ENCODE measurements around the gene TIMM8A. TPM values are rescaled to one million over a fixed set of nuclear protein-coding genes. Genes with fewer than 3 reads are reported as not detected.
"Not testable (repeated sequence)": the region's sequence is repeated elsewhere in the genome, so short reads cannot be mapped to it uniquely, and the experiment has no call there.

The TIMM8A gene
- total RNA-seq, 1 experiment from 2014 or later, result 8.0 TPM

DNA sequence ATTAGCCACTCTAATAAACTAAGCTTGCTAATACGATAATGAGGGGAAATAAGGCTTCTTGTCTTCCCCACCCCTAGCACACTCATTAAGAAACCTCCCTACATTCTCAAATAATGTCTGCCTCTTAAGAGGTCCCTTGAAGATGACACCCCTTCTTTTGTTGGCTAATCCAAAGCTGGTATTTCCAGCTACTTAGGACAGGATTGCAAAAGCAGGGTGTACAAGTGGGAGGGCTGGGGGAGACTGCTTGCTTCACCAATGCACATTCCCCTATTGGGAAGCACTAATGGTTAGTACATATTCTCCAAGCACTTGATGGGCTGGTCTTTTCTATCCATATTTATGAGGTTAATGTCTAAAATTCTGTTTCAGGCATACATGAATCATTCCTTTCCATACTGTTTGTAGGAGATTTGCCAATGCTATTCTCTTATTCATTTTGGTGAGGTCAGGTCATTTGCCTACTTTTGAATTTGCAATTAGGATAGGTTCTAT is 16.8 kb upstream of the TIMM8A start:
- no peak for DNase-seq (ENCODE audit: low read depth)

DNA sequence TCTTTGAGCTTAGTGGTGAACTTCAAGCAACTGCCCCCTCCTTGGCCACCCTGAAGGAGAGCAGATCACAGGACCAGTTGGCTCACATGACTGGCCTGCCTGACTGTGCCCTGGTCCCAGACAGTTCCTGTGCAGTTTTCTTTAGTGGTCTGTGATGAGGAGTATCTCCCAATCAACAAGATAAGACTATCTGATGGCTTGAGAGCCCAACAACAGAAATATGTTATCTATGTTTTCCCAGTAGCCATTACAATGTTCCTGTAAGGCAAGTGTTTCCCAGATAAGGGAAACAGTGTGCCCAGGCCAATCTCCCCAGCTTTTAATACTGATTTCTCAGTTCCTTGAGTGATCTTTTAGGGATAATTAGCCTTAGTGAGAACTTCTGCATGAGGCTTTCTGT is 14.2 kb upstream of the TIMM8A start:
- in situ Hi-C loops (cut with HindIII; ENCODE audit: low pct_unique_long_range_greater_than_20kb, low sequenced_read_pairs), result no loop called here
- DNase-seq (ENCODE audit: low read depth), result no peak

More for the DNA sequence above, 16.8 kb upstream of the TIMM8A start:
- in situ Hi-C loops (cut with HindIII; ENCODE audit: low pct_unique_long_range_greater_than_20kb, low sequenced_read_pairs), result no loop called here

DNA sequence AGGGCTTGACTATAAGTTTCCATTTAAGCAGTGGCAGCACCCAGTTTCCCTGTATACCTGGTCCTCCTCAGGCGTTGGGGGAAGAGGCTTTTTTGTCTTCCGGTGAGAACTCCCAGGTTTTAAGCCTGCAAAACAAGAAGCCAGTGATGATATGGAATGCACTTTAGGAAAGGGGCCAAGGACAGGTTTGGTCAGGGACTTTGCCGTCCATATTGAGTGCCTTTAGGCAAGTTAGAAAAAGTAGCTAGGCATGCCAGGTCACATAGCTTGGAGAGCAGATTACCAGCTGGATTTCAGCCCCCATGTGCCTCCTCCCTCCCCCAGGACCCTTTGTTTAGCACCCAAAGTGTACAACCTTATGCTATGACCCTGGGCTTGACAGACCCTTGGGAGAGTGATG is 13.6 kb upstream of the TIMM8A start:
- in situ Hi-C loops (cut with HindIII; ENCODE audit: low pct_unique_long_range_greater_than_20kb, low sequenced_read_pairs), result no loop called here
- DNase-seq (ENCODE audit: low read depth), result no peak

DNA sequence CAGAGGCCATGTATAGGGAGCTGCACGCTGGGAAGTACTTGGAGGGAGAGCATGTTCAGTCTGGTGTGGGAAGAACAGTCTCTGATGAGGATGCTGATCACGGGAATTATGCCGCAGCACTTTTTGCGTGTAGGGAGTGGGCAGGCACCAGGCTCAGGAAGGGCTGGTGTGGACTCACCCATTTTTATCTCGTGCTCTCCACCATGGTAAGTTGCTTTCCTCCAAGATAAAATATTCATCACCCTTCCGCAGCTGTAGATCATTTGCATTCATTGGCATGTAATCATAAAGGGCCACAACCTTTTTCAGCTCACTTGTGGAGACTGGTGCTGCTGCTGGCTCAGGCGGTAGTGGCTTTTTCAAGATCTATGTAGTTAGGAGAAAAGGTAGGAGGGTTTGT is 11.8 kb upstream of the TIMM8A start:
- in situ Hi-C loops (cut with HindIII; ENCODE audit: low pct_unique_long_range_greater_than_20kb, low sequenced_read_pairs), result no loop called here
- no peak for DNase-seq (ENCODE audit: low read depth)

DNA sequence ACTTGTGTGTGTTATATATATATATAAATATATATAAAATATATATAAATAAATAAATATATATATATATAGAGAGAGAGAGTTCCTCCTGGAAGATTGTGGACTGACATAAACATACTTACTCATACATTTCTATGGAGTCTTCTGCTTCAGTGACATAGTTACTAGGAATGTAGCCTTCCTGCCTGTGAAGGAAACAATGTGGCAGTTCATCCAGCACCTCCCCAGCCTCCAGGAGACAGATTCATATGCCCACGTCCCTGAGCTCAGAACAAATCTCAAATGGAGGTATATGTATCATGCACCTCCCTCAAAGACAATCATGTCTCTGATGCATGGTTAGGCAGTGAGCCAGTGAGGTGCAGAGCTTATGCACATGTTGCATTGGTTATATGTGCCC is 11.4 kb upstream of the TIMM8A start:
- in situ Hi-C loops (cut with HindIII; ENCODE audit: low pct_unique_long_range_greater_than_20kb, low sequenced_read_pairs), result no loop called here
- DNase-seq (ENCODE audit: low read depth), result no peak

DNA sequence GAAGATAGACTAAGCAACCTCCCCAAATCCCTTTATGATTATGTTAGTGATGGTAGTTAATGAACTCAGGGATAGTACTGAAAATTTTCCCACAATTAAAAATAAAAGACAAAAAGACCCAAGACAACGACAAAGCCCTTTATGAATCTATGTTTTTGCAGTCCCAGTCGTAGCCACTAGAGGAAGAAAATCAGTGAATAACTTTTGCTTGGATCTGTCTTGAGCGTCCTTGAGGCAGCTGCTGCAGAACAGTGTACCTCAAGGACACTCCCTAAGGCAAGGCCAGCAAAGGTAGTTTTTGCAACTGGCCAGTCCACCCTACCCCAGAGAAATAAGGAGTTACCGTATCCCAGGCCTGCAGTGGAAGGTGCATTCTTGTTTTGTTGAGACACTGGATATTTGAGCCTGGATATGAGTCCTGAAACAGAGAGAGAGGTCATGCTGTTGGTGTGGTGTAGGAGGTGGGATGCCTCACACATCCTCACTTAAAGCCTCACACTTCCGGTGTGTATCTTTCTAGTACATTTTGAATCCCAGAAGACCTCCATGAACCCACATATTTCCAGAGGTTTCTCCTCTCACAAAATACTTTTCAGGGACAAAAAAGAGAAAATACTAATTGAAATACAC is 8.7 kb upstream of the TIMM8A start:
- in situ Hi-C loops (cut with HindIII; ENCODE audit: low pct_unique_long_range_greater_than_20kb, low sequenced_read_pairs), result no loop called here
- DNase-seq (ENCODE audit: low read depth), result peak; percentile 15

DNA sequence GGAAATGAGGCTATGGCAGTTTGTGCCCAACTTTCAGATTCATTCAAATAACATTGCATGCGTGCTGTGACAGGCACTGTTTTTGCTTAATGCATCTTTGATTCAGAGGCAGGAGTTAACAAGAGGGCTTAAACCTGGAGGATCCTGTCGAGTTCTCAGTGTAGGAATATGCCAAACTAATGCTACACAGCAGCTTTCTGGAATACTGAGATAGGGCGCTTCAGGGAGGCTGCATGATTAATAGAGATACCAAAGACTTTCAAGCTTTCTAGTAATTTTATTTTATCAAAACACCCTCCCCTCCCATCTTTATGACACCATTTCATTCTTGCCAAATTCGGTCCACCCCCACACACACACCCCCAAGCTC is 636 bp upstream of the TIMM8A start:
- in situ Hi-C loops (cut with HindIII; ENCODE audit: low pct_unique_long_range_greater_than_20kb, low sequenced_read_pairs), result no loop called here
- DNase-seq (ENCODE audit: low read depth), result no peak

DNA sequence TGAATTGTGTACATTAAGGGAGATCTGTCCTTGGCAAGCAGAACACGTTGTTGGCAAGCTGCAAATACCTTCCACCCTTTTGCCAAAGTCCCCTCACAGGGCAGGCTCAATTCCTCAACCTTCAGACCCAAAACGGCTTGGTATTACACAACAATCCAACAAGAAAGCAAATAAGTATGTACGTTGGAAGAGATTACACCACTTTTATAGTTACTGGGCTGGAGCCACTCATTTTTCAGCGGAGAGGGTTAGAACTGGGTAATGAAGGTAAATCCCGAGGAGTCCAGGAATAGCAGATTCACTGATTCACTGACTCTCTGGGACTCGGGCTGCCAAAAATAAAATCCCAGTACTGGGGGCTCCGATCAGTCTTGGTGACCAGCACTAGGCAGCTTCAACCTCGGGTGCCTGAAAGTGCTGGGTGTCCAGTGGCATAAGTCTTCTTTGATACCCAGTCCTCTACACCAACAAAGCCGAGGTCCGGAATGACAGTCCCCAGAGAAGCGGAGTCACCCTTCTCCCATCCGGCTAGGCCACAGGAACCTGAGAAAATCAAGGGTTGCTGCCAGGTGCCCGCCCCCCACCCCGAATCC is 587 bp downstream of the TIMM8A start:
- no peak for DNase-seq (ENCODE audit: low read depth)
- in situ Hi-C loops (cut with HindIII; ENCODE audit: low pct_unique_long_range_greater_than_20kb, low sequenced_read_pairs), result no loop called here

DNA sequence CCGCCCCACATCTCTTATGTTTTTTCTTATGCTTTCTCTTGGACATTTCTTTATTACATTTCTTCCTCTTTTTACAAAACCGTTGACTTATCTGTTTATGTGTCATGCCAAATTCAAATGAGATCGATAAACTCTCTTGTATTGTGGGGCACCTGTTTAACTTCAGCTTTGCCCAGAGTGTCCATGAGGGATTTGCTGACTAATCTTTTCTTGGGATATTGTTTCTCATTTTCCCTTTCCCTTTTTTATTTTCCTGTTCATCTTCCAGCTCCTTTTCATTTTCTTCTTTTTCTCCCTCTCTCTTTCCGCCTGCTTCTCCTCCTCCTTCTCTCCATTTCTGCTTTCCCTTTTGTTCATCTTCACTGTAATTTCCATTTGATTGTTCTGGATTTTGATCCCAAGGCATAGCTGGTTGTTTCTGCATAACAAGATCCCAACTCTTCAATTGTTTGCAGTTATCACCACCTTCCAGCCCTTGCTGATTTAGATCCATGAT is 10.7 kb downstream of the TIMM8A start:
- no peak for DNase-seq (ENCODE audit: low read depth)
- in situ Hi-C loops (cut with HindIII; ENCODE audit: low pct_unique_long_range_greater_than_20kb, low sequenced_read_pairs), result no loop called here

DNA sequence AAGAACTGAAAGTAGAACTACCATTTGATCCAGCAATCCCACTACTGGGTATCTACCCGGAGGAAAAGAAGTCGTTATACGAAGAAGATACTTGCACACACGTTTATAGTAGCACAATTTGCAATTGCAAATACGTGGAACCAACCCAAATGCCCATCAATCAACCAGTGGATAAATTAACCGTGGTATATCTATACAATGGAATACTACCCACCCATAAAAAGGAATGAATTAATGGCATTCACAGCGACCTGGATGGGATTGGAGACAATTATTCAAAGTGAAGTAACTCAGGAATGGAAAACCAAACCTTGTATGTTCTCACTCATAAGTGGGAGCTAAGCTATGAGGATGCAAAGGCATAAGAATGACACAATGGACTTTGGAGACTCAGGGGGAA is 14.2 kb downstream of the TIMM8A start:
- DNase-seq (ENCODE audit: low read depth); in situ Hi-C loops (cut with HindIII; ENCODE audit: low pct_unique_long_range_greater_than_20kb, low sequenced_read_pairs): not testable (repeated sequence)

DNA sequence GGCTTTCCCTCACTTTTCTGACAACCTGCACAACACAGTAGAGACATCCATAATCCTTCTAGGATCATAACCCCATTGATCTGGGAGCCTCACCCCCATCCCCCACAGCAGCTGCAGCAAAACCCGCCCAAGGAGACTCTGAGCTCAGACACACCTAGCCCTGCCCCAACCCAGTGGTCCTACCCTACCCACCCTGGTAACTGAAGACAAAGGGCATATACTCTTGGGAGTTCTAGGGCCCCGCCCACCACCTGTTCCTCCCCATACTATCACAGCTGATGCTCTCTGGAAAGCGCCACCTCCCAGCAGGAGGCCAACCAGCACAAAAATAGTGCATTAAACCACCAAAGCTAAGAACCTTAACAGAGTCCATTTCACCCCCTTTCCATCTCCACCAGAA is 21.9 kb downstream of the TIMM8A start:
- DNase-seq (ENCODE audit: low read depth); in situ Hi-C loops (cut with HindIII; ENCODE audit: low pct_unique_long_range_greater_than_20kb, low sequenced_read_pairs): not testable (repeated sequence)

DNA sequence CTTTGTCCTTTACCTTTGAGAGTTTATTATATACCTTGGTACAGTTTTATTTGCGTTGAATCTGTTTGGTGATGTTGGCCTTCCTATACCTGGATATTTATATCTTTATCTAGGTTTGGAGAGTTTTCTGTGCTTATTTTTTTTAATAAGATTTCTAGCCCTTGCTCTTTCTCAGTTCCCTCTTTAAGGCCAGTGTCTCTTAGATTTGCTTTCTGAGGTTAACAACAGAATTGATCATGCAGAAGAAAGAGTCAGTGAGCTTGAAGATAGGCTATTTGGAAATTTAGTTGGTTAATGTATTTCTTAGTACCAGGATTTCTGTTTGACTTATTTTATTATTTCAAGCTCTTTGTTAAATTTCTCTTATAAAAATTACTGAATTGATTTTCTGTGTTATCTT is 44.8 kb downstream of the TIMM8A start:
- no peak for DNase-seq (ENCODE audit: low read depth)
- in situ Hi-C loops (cut with HindIII; ENCODE audit: low pct_unique_long_range_greater_than_20kb, low sequenced_read_pairs), result no loop called here

Other genes with a start within 250 kb of the TIMM8A start
- 0.24 TPM in 1 of 2 replicates, not detected in the other for gene DRP2, start 129.0 kb downstream of the TIMM8A start, total RNA-seq (2014; rRNA removed; shearing (Covaris generic); ENCODE audit: low replicate concordance)
- gene TAF7L, start 57.4 kb downstream of the TIMM8A start, total RNA-seq (2014; rRNA removed; shearing (Covaris generic); ENCODE audit: low replicate concordance), result not detected in 2 replicates
- gene BTK, start 37.4 kb upstream of the TIMM8A start, total RNA-seq (2014; rRNA removed; shearing (Covaris generic); ENCODE audit: low replicate concordance), result 0.07 TPM in 1 of 2 replicates, not detected in the other
- gene RPL36A, start 42.3 kb upstream of the TIMM8A start, total RNA-seq (2014; rRNA removed; shearing (Covaris generic); ENCODE audit: low replicate concordance), result 446 and 1,206 TPM in 2 replicates
- 146 and 165 TPM in 2 replicates for gene GLA, start 59.2 kb upstream of the TIMM8A start, total RNA-seq (2014; rRNA removed; shearing (Covaris generic); ENCODE audit: low replicate concordance)
- 22.1 and 26.8 TPM in 2 replicates for gene HNRNPH2, start 59.5 kb upstream of the TIMM8A start, total RNA-seq (2014; rRNA removed; shearing (Covaris generic); ENCODE audit: low replicate concordance)
- gene ARMCX4, start 136.7 kb upstream of the TIMM8A start, total RNA-seq (2014; rRNA removed; shearing (Covaris generic); ENCODE audit: low replicate concordance), result not detected in 2 replicates
- 12.7 and 21.2 TPM in 2 replicates for gene ARMCX1, start 201.8 kb upstream of the TIMM8A start, total RNA-seq (2014; rRNA removed; shearing (Covaris generic); ENCODE audit: low replicate concordance)

Measured in Caki2 (cell line).